H1 (cell line): ENCODE data around the gene SPOP. TPM values are rescaled to one million over a fixed set of nuclear protein-coding genes. Genes with fewer than 3 reads are reported as not detected.

Experiments
- CTCF ChIA-PET: fragments of 300-600 bp; sonication (Branson Sonifier 250); formaldehyde crosslinking; loops from one replicate; lab custom pipeline; 2021; ENCODE audit not compliant: partially characterized antibody; lab: Charles Lee
- POLR2A ChIA-PET: fragments of 300-600 bp; sonication (Branson Sonifier 250); formaldehyde crosslinking; loops from one replicate; lab custom pipeline; 2021; ENCODE audit warnings: inconsistent platforms; ENCODE audit not compliant: partially characterized antibody; lab: Charles Lee
- DNase-seq, 2 experiments: peaks; one replicate each; pipeline versions ENCODE4 v3.0.0 to v3.0.0-alpha.2; 2010 to 2022; ENCODE audit warnings: low spot score in 2 of 2, low read depth in 1 of 2, mixed read lengths in 1 of 2
- FAIRE-seq: peaks from 2 replicates; lab custom pipeline; 2011; peaks lifted over from hg19 to GRCh38; lab: Jason Lieb, UNC
- H2AFZ ChIP-seq: 2 replicates; pipeline ENCODE4 v1.8.1; 2012; ENCODE audit warnings: low read length, inconsistent platforms
- H2AK5ac ChIP-seq: 2 replicates; pipeline ENCODE4 v1.6.1; 2013; ENCODE audit warnings: low read depth, low read length
- H2BK120ac ChIP-seq: replicated peaks from 2 replicates; pipeline ENCODE3; 2013; ENCODE audit warnings: low read depth, low read length, inconsistent platforms
- H2BK12ac ChIP-seq: 2 replicates; pipeline ENCODE4 v1.6.1; 2013; ENCODE audit warnings: low read depth, low read length
- H2BK15ac ChIP-seq: 2 replicates; pipeline ENCODE4 v1.6.1; 2013; ENCODE audit warnings: low read length
- H2BK20ac ChIP-seq: 2 replicates; pipeline ENCODE4 v1.6.1; 2013; ENCODE audit warnings: low read length
- H2BK5ac ChIP-seq: 2 replicates; pipeline ENCODE4 v1.6.1; 2013; ENCODE audit warnings: low read depth, low read length
- H3K14ac ChIP-seq: 2 replicates; pipeline ENCODE4 v1.6.1; 2013; ENCODE audit warnings: inconsistent platforms; ENCODE audit not compliant: insufficient read length
- H3K18ac ChIP-seq: 2 replicates; pipeline ENCODE4 v1.6.1; 2013; ENCODE audit warnings: low read length; ENCODE audit errors: extremely low read depth
- H3K23ac ChIP-seq: 2 replicates; pipeline ENCODE4 v1.6.1; 2013; ENCODE audit warnings: inconsistent platforms; ENCODE audit not compliant: insufficient read length
- H3K23me2 ChIP-seq: 2 replicates; pipeline ENCODE4 v1.6.1; 2013; ENCODE audit warnings: low read depth, low read length
- H3K27ac ChIP-seq: 2 replicates; pipeline ENCODE4 v1.6.1; 2011; ENCODE audit warnings: low read depth, low read length, inconsistent platforms
- H3K27me3 ChIP-seq, 4 experiments: replicated peaks in 1 of 4; 1 replicate in 1 of 4; 2 replicates in 3 of 4; pipeline versions ENCODE4 v1.6.1 to v1.8.1; 2011 to 2013; ENCODE audit warnings: low read length in 3 of 4, mild to moderate bottlenecking in 3 of 4, inconsistent platforms in 2 of 4, mixed read lengths in 2 of 4, moderate library complexity in 1 of 4; ENCODE audit not compliant: control insufficient read depth in 3 of 4, insufficient read depth in 3 of 4; ENCODE audit errors: extremely low read depth in 1 of 4
- H3K36me3 ChIP-seq, 4 experiments: 2 replicates each; pipeline versions ENCODE4 v1.6.1 to v1.8.1; 2011 to 2013; ENCODE audit warnings: mild to moderate bottlenecking in 4 of 4, low read length in 3 of 4, moderate library complexity in 2 of 4, control low read depth in 1 of 4, inconsistent platforms in 1 of 4; ENCODE audit not compliant: insufficient read depth in 4 of 4, control insufficient read depth in 2 of 4
- H3K4ac ChIP-seq: replicated peaks from 2 replicates; pipeline ENCODE3; 2013; ENCODE audit warnings: low read length, low read depth, mixed read lengths, inconsistent platforms; ENCODE audit not compliant: insufficient read length
- H3K4me1 ChIP-seq, 4 experiments: replicated peaks in 1 of 4; 1 replicate in 1 of 4; 2 replicates in 3 of 4; pipeline versions ENCODE4 v1.6.1 to v1.8.1; 2011 to 2013; ENCODE audit warnings: low read length in 3 of 4, inconsistent platforms in 2 of 4, mixed read lengths in 1 of 4; ENCODE audit not compliant: insufficient read depth in 4 of 4, control insufficient read depth in 3 of 4
- H3K4me2 ChIP-seq, 2 experiments: 2 replicates each; pipeline versions ENCODE4 v1.6.1 to v1.8.1; 2011 to 2013; ENCODE audit warnings: low read depth in 2 of 2, low read length in 2 of 2, control low read depth in 1 of 2, inconsistent platforms in 1 of 2, mild to moderate bottlenecking in 1 of 2; ENCODE audit not compliant: insufficient read depth in 1 of 2
- H3K4me3 ChIP-seq, 4 experiments: fragments of 200-600, 300-600 bp in 1 of 4; sonication (generic), shearing (Covaris generic), sonication (Bioruptor Twin) in 1 of 4; 2 replicates each; pipeline versions ENCODE4 v1.5.1 to v1.8.1; 2011 to 2016; ENCODE audit warnings: low read length in 4 of 4, low read depth in 3 of 4, control low read depth in 2 of 4, inconsistent platforms in 2 of 4, mild to moderate bottlenecking in 2 of 4, mixed read lengths in 1 of 4, moderate library complexity in 1 of 4; ENCODE audit not compliant: insufficient read depth in 2 of 4; ENCODE audit errors: extremely low read depth in 1 of 4
- H3K56ac ChIP-seq: replicated peaks from 2 replicates; pipeline ENCODE3; 2013; ENCODE audit warnings: low read depth, mild to moderate bottlenecking, mixed read lengths, low read length, inconsistent platforms; ENCODE audit not compliant: insufficient read length
- H3K79me1 ChIP-seq: 2 replicates; pipeline ENCODE4 v1.6.1; 2013; ENCODE audit warnings: low read depth, low read length, control low read depth
- H3K79me2 ChIP-seq, 2 experiments: 2 replicates each; pipeline versions ENCODE4 v1.6.1 to v1.8.1; 2012 to 2013; ENCODE audit warnings: low read length in 2 of 2, mild to moderate bottlenecking in 2 of 2, inconsistent platforms in 1 of 2; ENCODE audit not compliant: insufficient read depth in 2 of 2, control insufficient read depth in 1 of 2
- H3K9ac ChIP-seq, 4 experiments: replicated peaks in 1 of 4; 1 replicate in 1 of 4; 2 replicates in 3 of 4; pipeline versions ENCODE4 v1.6.1 to v1.8.1; 2011 to 2013; ENCODE audit warnings: low read depth in 3 of 4, low read length in 3 of 4, control low read depth in 2 of 4, mild to moderate bottlenecking in 2 of 4, moderate library complexity in 2 of 4, inconsistent platforms in 1 of 4; ENCODE audit errors: extremely low read depth in 1 of 4
- H3K9me3 ChIP-seq, 2 experiments: 2 replicates each; pipeline versions ENCODE4 v1.6.1 to v1.8.1; 2012 to 2013; ENCODE audit warnings: mild to moderate bottlenecking in 2 of 2, moderate library complexity in 2 of 2, control low read depth in 1 of 2, inconsistent platforms in 1 of 2, low read depth in 1 of 2, low read length in 1 of 2, mixed read lengths in 1 of 2; ENCODE audit not compliant: insufficient read depth in 2 of 2
- H4K20me1 ChIP-seq, 2 experiments: replicated peaks in 1 of 2; 2 replicates each; pipeline versions ENCODE3 to v1.8.1; 2011 to 2013; ENCODE audit warnings: inconsistent platforms in 2 of 2, low read length in 2 of 2, mild to moderate bottlenecking in 1 of 2; ENCODE audit not compliant: insufficient read depth in 2 of 2, control insufficient read depth in 1 of 2
- H4K5ac ChIP-seq: 2 replicates; pipeline ENCODE4 v1.6.1; 2013; ENCODE audit warnings: low read length, low read depth, mixed read lengths, inconsistent platforms; ENCODE audit not compliant: insufficient read length
- H4K8ac ChIP-seq: 2 replicates; pipeline ENCODE4 v1.8.0; 2013; ENCODE audit warnings: mild to moderate bottlenecking, moderate library complexity, low read length, inconsistent platforms; ENCODE audit not compliant: insufficient read depth; ENCODE audit errors: extremely low read depth
- H4K91ac ChIP-seq: replicated peaks from 2 replicates; pipeline ENCODE3; 2013; ENCODE audit warnings: low read length, mixed read lengths, inconsistent platforms; ENCODE audit not compliant: insufficient read length
- BACH1 ChIP-seq: IDR thresholded peaks from 2 replicates; pipeline ENCODE4 v1.6.1; 2012; ENCODE audit warnings: low read length, improper control_type of control experiment
- CBX5 ChIP-seq: fragments of 300-800, 300-1000 bp; sonication (generic); IDR thresholded peaks from 2 replicates; pipeline ENCODE4 v1.7.1; 2016; ENCODE audit warnings: antibody characterized with exemption, low read length, low read depth
- CEBPB ChIP-seq: IDR thresholded peaks from 2 replicates; pipeline ENCODE4 v1.6.1; 2012; ENCODE audit warnings: low read depth, low read length
- CHD1 ChIP-seq: IDR thresholded peaks from 2 replicates; pipeline ENCODE4 v1.6.1; 2012; ENCODE audit warnings: low read depth, low read length, improper control_type of control experiment
- CHD2 ChIP-seq: IDR thresholded peaks from 2 replicates; pipeline ENCODE4 v1.6.1; 2012; ENCODE audit warnings: low read length, improper control_type of control experiment
- GABPA ChIP-seq: IDR thresholded peaks from 2 replicates; pipeline ENCODE4 v1.6.1; 2011; ENCODE audit warnings: mild to moderate bottlenecking, low read length, moderate library complexity, borderline replicate concordance; ENCODE audit not compliant: insufficient read depth
- HDAC6 ChIP-seq: IDR thresholded peaks from one replicate; pipeline ENCODE4 v1.7.1; 2012; ENCODE audit warnings: low read depth, mild to moderate bottlenecking, inconsistent platforms, low read length, moderate library complexity
- JUND ChIP-seq: IDR thresholded peaks from 2 replicates; pipeline ENCODE4 v1.6.1; 2011; ENCODE audit warnings: mild to moderate bottlenecking, improper control_type of control experiment, low read length
- KDM5A ChIP-seq: fragments of 200-600 bp; IDR thresholded peaks from 2 replicates; pipeline ENCODE4 v1.7.1; 2012; ENCODE audit warnings: mild to moderate bottlenecking, low read length, inconsistent platforms, mixed read lengths
- MAX ChIP-seq: IDR thresholded peaks from 2 replicates; pipeline ENCODE4 v1.6.1; 2012; ENCODE audit warnings: inconsistent platforms
- NRF1 ChIP-seq: IDR thresholded peaks from 2 replicates; pipeline ENCODE4 v1.6.1; 2011; ENCODE audit warnings: mild to moderate bottlenecking, low read depth, low read length, improper control_type of control experiment
- POU5F1 ChIP-seq: IDR thresholded peaks from 2 replicates; pipeline ENCODE4 v1.6.1; 2011; ENCODE audit warnings: low read depth, mild to moderate bottlenecking, low read length, moderate library complexity
- RAD21 ChIP-seq, 2 experiments: IDR thresholded peaks in 1 of 2; conservative IDR thresholded peaks in 1 of 2; 2 replicates each; pipeline ENCODE4 v1.6.1; 2011; ENCODE audit warnings: low read depth in 2 of 2, low read length in 2 of 2, improper control_type of control experiment in 1 of 2, inconsistent platforms in 1 of 2, mild to moderate bottlenecking in 1 of 2, moderate library complexity in 1 of 2
- SRF ChIP-seq: IDR thresholded peaks from 2 replicates; pipeline ENCODE4 v1.6.1; 2011; ENCODE audit warnings: mild to moderate bottlenecking, low read depth, low read length, moderate library complexity
- YY1 ChIP-seq: IDR thresholded peaks from 2 replicates; pipeline ENCODE4 v1.6.1; 2011; ENCODE audit warnings: low read depth, mild to moderate bottlenecking, low read length
- WGBS, 2 experiments: shearing (Covaris generic) in 1 of 2; methylation state at CpG; one replicate each; pipeline versions ENCODE4 v1.1.6 to v1.1.7; 2013 to 2015; ENCODE audit warnings: low lambda C conversion rate in 2 of 2, mixed read lengths in 2 of 2, inconsistent platforms in 1 of 2, low coverage in 1 of 2, missing lambda C conversion rate in 1 of 2; ENCODE audit not compliant: insufficient replicate concordance in 2 of 2, insufficient coverage in 1 of 2, insufficient read length in 1 of 2; ENCODE audit errors: extremely low coverage in 1 of 2, missing lambda C conversion rate in 1 of 2; 5-methylcytosine and 5-hydroxymethylcytosine counted together
- polyA plus RNA-seq, 7 experiments: library from polyadenylated mRNA; depleted of rRNA in 3 of 7; stranded (reverse) in 5 of 7; unstranded in 2 of 7; fragments of >200 nt in 5 of 7; fragments of 200-250 nt in 2 of 7; gene quantifications; 1 replicate in 5 of 7; 2 replicates in 1 of 7; 4 replicates in 1 of 7; pipeline versions ENCODE4 v1.2.1 to v1.2.3, GENCODE V29; 2011 to 2013; ENCODE audit warnings: missing spikeins in 2 of 7, mixed read lengths in 2 of 7
- total RNA-seq: library from RNA; stranded (reverse); fragmentation: NEBNext Ultra II Directional; extraction: Animal tissue kit (Norgen Biotek cat#: 25700); gene quantifications from 2 replicates; pipeline ENCODE4 v1.2.1, GENCODE V29; 2021

Gene SPOP
- total and polyA plus RNA-seq, 2 of the 8 experiments (the other 6 are each of a cell fraction or from before 2014, with no cell fraction given), result 13.3 to 25.6 TPM

GRCh38 chr17:49577963-49578362 lies 99.9 kb downstream of the SPOP start:
- no peak for FAIRE-seq
- H3K14ac ChIP-seq, result no peak overlapping the region
- H2AFZ ChIP-seq, result no peak overlapping the region
- no peak overlapping the region for H3K27ac ChIP-seq
- no peak overlapping the region for H3K9ac ChIP-seq
- no peak overlapping the region for H2BK20ac ChIP-seq
- H4K5ac ChIP-seq, result no peak overlapping the region
- H3K18ac ChIP-seq, result no peak overlapping the region
- H3K4me3 ChIP-seq, result no peak overlapping the region
- no peak overlapping the region for H3K23ac ChIP-seq
- ChIA-PET CTCF (interaction anchor here (1.1 to 2.5 kb wide), 4 partner anchors 14 to 120 kb away, joined by 3 to 10 read pairs (median 4); no protein-coding TSS in a partner anchor), POLR2A (no interaction called here)
- H4K91ac ChIP-seq, result no peak overlapping the region
- H3K4me1 ChIP-seq, result peaks cover 0 to 25% (median 11%) of the 10 kb centered on the region in 4 experiments; a peak in 6 of 7 replicates
- no peak for DNase-seq
- WGBS, 2 experiments, result 88% methylated on average over 4 of the region's 4 CpGs; no CpG with 5 or more reads in 1 of the 2 experiments
- H4K8ac ChIP-seq, result no peak overlapping the region
- H3K79me2 ChIP-seq, result no peaks in the 10 kb centered on the region
- H2BK5ac ChIP-seq, result no peak overlapping the region
- no peaks in the 10 kb centered on the region for H3K9me3 ChIP-seq
- H3K4ac ChIP-seq, result no peak overlapping the region
- no peak overlapping the region; a peak in 1 of 4 replicates for H3K4me2 ChIP-seq
- peaks cover 4 to 14% (median 8%) of the 10 kb centered on the region in 4 experiments; a peak in 5 of 7 replicates for H3K27me3 ChIP-seq
- no peak for TF ChIP-seq NRF1
- no peak for TF ChIP-seq MAX
- no peak for TF ChIP-seq CHD2
- TF ChIP-seq HDAC6, result no peak
- no peak for TF ChIP-seq KDM5A
- TF ChIP-seq RAD21 (IDR thresholded peaks at IDR 0.05 in 1 of 2, conservative IDR thresholded peaks at IDR 0.05 in 1 of 2; ENCODE audit: low read depth in 2 of 2, low read length in 2 of 2), result no peak
- TF ChIP-seq SRF, result no peak
- no peak for TF ChIP-seq YY1
- TF ChIP-seq JUND, result no peak
- no peak for TF ChIP-seq GABPA
- TF ChIP-seq POU5F1, result no peak
- TF ChIP-seq CHD1, result no peak
- no peak for TF ChIP-seq CEBPB
- no peak for TF ChIP-seq BACH1
- no peak for TF ChIP-seq CBX5
- H4K20me1 ChIP-seq, result peaks cover 0 to 4% of the 10 kb centered on the region in 2 experiments
- H3K36me3 ChIP-seq, result no peaks in the 10 kb centered on the region
- no peak overlapping the region for H2BK15ac ChIP-seq
- 0 out of 2 replicates have a peak overlapping the region, but pooled peaks have one; percentile 39 for H2AK5ac ChIP-seq
- no peak overlapping the region for H2BK120ac ChIP-seq
- no peaks in the 10 kb centered on the region for H3K79me1 ChIP-seq
- no peak overlapping the region for H2BK12ac ChIP-seq
- peaks cover 12% of the 10 kb centered on the region for H3K23me2 ChIP-seq
- H3K56ac ChIP-seq, result no peak overlapping the region
